HepG2 (cell line): Measurements from ENCODE around the gene STK17A. TPM values are rescaled to one million over a fixed set of nuclear protein-coding genes. Genes with fewer than 3 reads are reported as not detected.

Source experiments
- CBX2 ChIP-seq, 2 experiments: fragments of 200-600 bp in 1 of 2; sonication (generic); formaldehyde crosslinking in 1 of 2; IDR thresholded peaks; 2 replicates each; pipeline versions ENCODE4 v1.7.0 to v1.8.1; 2018 to 2022; ENCODE audit warnings: low read depth in 2 of 2, low read length in 1 of 2, mild to moderate bottlenecking in 1 of 2, missing genetic modification reagents in 1 of 2
- ELF1 ChIP-seq: sonication (generic); formaldehyde crosslinking; IDR thresholded peaks from 2 replicates; pipeline ENCODE4 v1.4.0; 2020; ENCODE audit warnings: missing genetic modification reagents
- KDM3A ChIP-seq: IDR thresholded peaks from 2 replicates; pipeline ENCODE4 v1.6.1; 2018; ENCODE audit warnings: low read depth, missing compliant biosample characterization
- MXD4 ChIP-seq: IDR thresholded peaks from 2 replicates; pipeline ENCODE4 v1.6.1; 2016; ENCODE audit warnings: mild to moderate bottlenecking, missing biosample characterization, missing genetic modification reagents
- NFE2 ChIP-seq: sonication (generic); formaldehyde crosslinking; IDR thresholded peaks from 2 replicates; pipeline ENCODE4 v1.4.0; 2020; ENCODE audit warnings: missing genetic modification reagents
- PITX1 ChIP-seq: sonication (generic); formaldehyde crosslinking; IDR thresholded peaks from 2 replicates; pipeline ENCODE4 v1.5.1; 2020; ENCODE audit warnings: mild to moderate bottlenecking, missing genetic modification reagents
- RBM22 ChIP-seq: fragments of 200-400 bp; formaldehyde crosslinking; optimal IDR thresholded peaks from 2 replicates; pipeline ENCODE3; 2017; ENCODE audit warnings: mild to moderate bottlenecking, low read length, moderate library complexity
- RORA ChIP-seq: sonication (generic); formaldehyde crosslinking; IDR thresholded peaks from 2 replicates; pipeline ENCODE4 v1.5.0; 2020; ENCODE audit warnings: mild to moderate bottlenecking, missing genetic modification reagents, moderate library complexity
- ZNF510 ChIP-seq: sonication (generic); formaldehyde crosslinking; IDR thresholded peaks from 2 replicates; pipeline ENCODE4 v1.4.0; 2020; ENCODE audit warnings: low read depth, mild to moderate bottlenecking, missing genetic modification reagents
- ZNF547 ChIP-seq: sonication (generic); formaldehyde crosslinking; IDR thresholded peaks from 2 replicates; pipeline ENCODE4 v1.5.1; 2020; ENCODE audit warnings: mild to moderate bottlenecking, missing genetic modification reagents
- ZNF556 ChIP-seq: sonication (generic); formaldehyde crosslinking; IDR thresholded peaks from 2 replicates; pipeline ENCODE4 v1.4.0; 2020; ENCODE audit warnings: mild to moderate bottlenecking, missing genetic modification reagents, borderline replicate concordance
- ZSCAN30 ChIP-seq: sonication (generic); formaldehyde crosslinking; IDR thresholded peaks from 2 replicates; pipeline ENCODE4 v1.5.0; 2020; ENCODE audit warnings: mild to moderate bottlenecking, missing genetic modification reagents
- polyA plus RNA-seq, 8 experiments: library from polyadenylated mRNA; depleted of rRNA in 3 of 8; stranded (reverse) in 7 of 8; unstranded in 1 of 8; fragments of >200 nt; fragmentation: Illumina TruSeq in 4 of 8; extraction: Trizol in 4 of 8; gene quantifications; 2 replicates each; pipeline versions ENCODE4 v1.2.1 to v1.2.3, GENCODE V29; 2011 to 2016; ENCODE audit warnings: low read depth in 4 of 8, missing spikeins in 1 of 8, mixed read lengths in 1 of 8; ENCODE audit not compliant: insufficient read depth in 1 of 8
- total RNA-seq, 5 experiments: library from RNA; depleted of rRNA; stranded (reverse); fragments of >200 nt; fragmentation: Illumina TruSeq; extraction: Trizol; gene quantifications; 2 replicates each; pipeline ENCODE4 v1.2.3, GENCODE V29; 2016; ENCODE audit warnings: low read depth in 1 of 5
- TF ChIP-seq, protein P1 (sequence below): sonication (generic); formaldehyde crosslinking; IDR thresholded peaks from 2 replicates; pipeline ENCODE4 v1.8.0; 2022; ENCODE audit warnings: mild to moderate bottlenecking, missing genetic modification reagents
- TF ChIP-seq, protein P2 (sequence below): sonication (generic); formaldehyde crosslinking; IDR thresholded peaks from 2 replicates; pipeline ENCODE4 v1.4.0; 2020; ENCODE audit warnings: missing genetic modification reagents, borderline replicate concordance

Gene STK17A
- total and polyA plus RNA-seq, 2 of the 13 experiments (the other 11 are each of a cell fraction or from before 2014, with no cell fraction given): 18.6 to 24.3 TPM

DNA sequence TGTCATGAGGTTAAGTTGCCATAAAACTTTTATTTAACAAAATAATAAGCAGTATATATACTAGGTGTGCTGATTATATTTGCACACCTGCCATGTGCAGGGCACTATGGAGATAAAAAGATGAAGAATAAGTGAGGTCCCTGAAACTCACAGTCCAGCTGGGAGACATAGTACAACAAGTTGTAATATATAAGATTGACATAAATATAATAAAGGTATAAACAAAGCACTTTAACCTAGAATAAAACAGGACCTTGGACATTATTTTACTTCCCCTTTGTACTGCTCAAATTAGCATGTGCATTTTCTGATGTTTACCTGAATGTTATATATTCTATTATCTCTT, 6.2 kb downstream of the STK17A start (continued):
- TF ChIP-seq ZSCAN30 (CRISPR knock-in tag) (no peak), CBX2 (IDR thresholded peaks at IDR 0.05; ENCODE audit: low read depth, low read length) (no peak), CBX2 (CRISPR knock-in tag; IDR thresholded peaks at IDR 0.05; ENCODE audit: low read depth) (no peak), NFE2 (CRISPR knock-in tag) (no peak), PITX1 (no peak), RORA (CRISPR knock-in tag) (no peak), ZNF547 (no peak), ZNF510 (CRISPR knock-in tag) (no peak), KDM3A (no peak), ZNF556 (CRISPR knock-in tag) (no peak), MXD4 (CRISPR knock-in tag) (no peak), RBM22 (no peak), ELF1 (CRISPR knock-in tag) (no peak)
- TF ChIP-seq, protein P1, sequence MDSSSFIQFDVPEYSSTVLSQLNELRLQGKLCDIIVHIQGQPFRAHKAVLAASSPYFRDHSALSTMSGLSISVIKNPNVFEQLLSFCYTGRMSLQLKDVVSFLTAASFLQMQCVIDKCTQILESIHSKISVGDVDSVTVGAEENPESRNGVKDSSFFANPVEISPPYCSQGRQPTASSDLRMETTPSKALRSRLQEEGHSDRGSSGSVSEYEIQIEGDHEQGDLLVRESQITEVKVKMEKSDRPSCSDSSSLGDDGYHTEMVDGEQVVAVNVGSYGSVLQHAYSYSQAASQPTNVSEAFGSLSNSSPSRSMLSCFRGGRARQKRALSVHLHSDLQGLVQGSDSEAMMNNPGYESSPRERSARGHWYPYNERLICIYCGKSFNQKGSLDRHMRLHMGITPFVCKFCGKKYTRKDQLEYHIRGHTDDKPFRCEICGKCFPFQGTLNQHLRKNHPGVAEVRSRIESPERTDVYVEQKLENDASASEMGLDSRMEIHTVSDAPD (CRISPR knock-in tag): no peak
- TF ChIP-seq, protein P2, sequence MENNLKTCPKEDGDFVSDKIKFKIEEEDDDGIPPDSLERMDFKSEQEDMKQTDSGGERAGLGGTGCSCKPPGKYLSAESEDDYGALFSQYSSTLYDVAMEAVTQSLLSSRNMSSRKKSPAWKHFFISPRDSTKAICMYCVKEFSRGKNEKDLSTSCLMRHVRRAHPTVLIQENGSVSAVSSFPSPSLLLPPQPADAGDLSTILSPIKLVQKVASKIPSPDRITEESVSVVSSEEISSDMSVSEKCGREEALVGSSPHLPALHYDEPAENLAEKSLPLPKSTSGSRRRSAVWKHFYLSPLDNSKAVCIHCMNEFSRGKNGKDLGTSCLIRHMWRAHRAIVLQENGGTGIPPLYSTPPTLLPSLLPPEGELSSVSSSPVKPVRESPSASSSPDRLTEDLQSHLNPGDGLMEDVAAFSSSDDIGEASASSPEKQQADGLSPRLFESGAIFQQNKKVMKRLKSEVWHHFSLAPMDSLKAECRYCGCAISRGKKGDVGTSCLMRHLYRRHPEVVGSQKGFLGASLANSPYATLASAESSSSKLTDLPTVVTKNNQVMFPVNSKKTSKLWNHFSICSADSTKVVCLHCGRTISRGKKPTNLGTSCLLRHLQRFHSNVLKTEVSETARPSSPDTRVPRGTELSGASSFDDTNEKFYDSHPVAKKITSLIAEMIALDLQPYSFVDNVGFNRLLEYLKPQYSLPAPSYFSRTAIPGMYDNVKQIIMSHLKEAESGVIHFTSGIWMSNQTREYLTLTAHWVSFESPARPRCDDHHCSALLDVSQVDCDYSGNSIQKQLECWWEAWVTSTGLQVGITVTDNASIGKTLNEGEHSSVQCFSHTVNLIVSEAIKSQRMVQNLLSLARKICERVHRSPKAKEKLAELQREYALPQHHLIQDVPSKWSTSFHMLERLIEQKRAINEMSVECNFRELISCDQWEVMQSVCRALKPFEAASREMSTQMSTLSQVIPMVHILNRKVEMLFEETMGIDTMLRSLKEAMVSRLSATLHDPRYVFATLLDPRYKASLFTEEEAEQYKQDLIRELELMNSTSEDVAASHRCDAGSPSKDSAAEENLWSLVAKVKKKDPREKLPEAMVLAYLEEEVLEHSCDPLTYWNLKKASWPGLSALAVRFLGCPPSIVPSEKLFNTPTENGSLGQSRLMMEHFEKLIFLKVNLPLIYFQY (CRISPR knock-in tag): no peak
